ENCODE results near the gene BDP1. TPM values are rescaled to one million over a fixed set of nuclear protein-coding genes. Genes with fewer than 3 reads are reported as not detected.
"Not testable (repeated sequence)": the region's sequence is repeated elsewhere in the genome, so short reads cannot be mapped to it uniquely, and the experiment has no call there.

Gene BDP1
- total RNA-seq, 1 donor from 2014 or later, result 37.0 TPM

DNA sequence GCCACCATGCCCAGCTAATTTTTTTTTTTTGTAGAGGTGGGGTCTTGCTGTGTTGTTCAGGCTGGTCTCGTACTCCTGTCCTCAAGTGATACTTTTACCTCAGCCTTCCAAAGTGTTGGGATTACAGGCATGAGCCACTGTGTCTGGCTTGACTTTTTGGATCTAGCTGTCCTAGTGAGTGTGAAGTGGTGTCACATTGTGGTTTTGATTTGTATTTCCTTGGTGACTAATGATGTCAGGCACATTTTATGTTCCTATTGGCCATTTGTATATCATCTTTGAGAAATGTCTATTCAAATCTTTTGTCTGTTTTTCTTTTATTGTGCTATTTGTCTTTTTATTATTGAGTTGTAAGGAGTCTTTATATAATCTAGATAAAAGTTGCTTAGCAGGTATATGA lies 78.2 kb downstream of the BDP1 start:
- TF ChIP-seq, protein P1, sequence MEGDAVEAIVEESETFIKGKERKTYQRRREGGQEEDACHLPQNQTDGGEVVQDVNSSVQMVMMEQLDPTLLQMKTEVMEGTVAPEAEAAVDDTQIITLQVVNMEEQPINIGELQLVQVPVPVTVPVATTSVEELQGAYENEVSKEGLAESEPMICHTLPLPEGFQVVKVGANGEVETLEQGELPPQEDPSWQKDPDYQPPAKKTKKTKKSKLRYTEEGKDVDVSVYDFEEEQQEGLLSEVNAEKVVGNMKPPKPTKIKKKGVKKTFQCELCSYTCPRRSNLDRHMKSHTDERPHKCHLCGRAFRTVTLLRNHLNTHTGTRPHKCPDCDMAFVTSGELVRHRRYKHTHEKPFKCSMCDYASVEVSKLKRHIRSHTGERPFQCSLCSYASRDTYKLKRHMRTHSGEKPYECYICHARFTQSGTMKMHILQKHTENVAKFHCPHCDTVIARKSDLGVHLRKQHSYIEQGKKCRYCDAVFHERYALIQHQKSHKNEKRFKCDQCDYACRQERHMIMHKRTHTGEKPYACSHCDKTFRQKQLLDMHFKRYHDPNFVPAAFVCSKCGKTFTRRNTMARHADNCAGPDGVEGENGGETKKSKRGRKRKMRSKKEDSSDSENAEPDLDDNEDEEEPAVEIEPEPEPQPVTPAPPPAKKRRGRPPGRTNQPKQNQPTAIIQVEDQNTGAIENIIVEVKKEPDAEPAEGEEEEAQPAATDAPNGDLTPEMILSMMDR (IDR thresholded peaks at IDR 0.05; ENCODE audit: partially characterized antibody, unreplicated experiment), result no peak
- H3K36me3 Mint-ChIP-seq (ENCODE audit: unreplicated experiment), result no peaks in the 10 kb centered on the region
- H3K27ac Mint-ChIP-seq (ENCODE audit: unreplicated experiment), result no peak overlapping the region
- no peaks in the 10 kb centered on the region for H3K4me1 Mint-ChIP-seq (ENCODE audit: low read depth, unreplicated experiment)
- H3K9me3 Mint-ChIP-seq (ENCODE audit: unreplicated experiment), result peaks cover 2% of the 10 kb centered on the region
- H3K27me3 Mint-ChIP-seq (ENCODE audit: unreplicated experiment), result no peaks in the 10 kb centered on the region
- no peak for DNase-seq
- no peak overlapping the region for H3K4me3 Mint-ChIP-seq (ENCODE audit: unreplicated experiment)

DNA sequence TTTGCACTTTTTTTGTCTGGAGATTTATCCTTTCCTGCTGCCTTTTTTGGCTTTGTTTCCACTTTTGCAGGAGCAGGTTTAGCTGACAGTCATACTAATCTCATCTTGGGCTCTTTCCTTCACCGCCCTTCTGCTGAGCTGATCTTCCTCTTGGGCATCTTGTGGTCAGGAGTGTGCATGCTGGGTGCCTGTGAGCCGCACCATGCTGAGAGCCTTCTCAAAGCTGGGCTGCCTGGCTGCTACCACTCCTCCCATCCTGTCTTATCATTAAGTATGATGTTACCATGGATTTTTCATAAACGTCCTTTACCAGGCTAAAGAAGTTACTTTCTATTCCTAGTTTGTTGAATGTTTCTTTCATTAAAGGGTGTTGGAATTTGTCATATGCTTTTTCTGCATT lies 82.2 kb downstream of the BDP1 start:
- H3K9me3 Mint-ChIP-seq (ENCODE audit: unreplicated experiment), result peaks cover 2% of the 10 kb centered on the region
- H3K27ac Mint-ChIP-seq (ENCODE audit: unreplicated experiment), result no peak overlapping the region
- no peak overlapping the region for H3K4me3 Mint-ChIP-seq (ENCODE audit: unreplicated experiment)
- no peak for DNase-seq
- no peaks in the 10 kb centered on the region for H3K27me3 Mint-ChIP-seq (ENCODE audit: unreplicated experiment)
- H3K36me3 Mint-ChIP-seq (ENCODE audit: unreplicated experiment), result no peaks in the 10 kb centered on the region
- TF ChIP-seq, protein P1 (IDR thresholded peaks at IDR 0.05; ENCODE audit: partially characterized antibody, unreplicated experiment), result no peak
- H3K4me1 Mint-ChIP-seq (ENCODE audit: low read depth, unreplicated experiment), result no peaks in the 10 kb centered on the region

DNA sequence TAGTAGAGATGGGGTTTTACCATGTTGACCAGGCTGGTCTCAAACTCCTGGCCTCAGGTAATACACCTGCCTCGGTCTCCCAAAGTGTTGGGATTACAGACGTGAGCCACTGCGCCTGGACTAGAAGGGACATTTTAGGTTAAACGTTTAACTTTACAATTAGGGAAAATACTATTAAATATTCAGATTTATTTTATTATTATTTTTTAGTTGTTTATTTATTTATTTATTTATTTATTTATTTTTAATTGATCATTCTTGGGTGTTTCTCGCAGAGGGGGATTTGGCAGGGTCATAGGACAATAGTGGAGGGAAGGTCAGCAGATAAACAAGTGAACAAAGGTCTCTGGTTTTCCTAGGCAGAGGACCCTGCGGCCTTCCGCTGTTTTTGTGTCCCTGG lies 95.4 kb downstream of the BDP1 start:
- peaks cover 20% of the 10 kb centered on the region for H3K36me3 Mint-ChIP-seq (ENCODE audit: unreplicated experiment)

DNA sequence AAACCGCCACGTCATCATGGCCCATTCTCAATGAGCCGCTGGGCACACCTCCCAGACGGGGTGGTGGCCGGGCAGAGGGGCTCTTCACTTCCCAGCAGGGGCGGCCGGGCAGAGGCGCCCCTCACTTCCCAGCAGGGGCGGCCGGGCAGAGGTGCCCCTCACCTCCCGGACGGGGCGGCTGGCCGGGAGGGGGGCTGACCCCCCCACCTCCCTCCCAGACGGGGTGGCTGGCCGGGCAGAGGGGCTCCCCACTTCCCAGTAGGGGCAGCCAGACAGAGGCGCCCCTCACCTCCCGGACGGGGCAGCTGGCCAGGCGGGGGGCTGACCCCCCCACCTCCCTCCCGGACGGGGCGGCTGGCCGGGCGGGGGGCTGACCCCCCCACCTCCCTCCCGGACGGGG lies 96.1 kb downstream of the BDP1 start:
- H3K27ac Mint-ChIP-seq (ENCODE audit: unreplicated experiment); H3K4me1 Mint-ChIP-seq (ENCODE audit: low read depth, unreplicated experiment); H3K9me3 Mint-ChIP-seq (ENCODE audit: unreplicated experiment); H3K4me3 Mint-ChIP-seq (ENCODE audit: unreplicated experiment); H3K27me3 Mint-ChIP-seq (ENCODE audit: unreplicated experiment); DNase-seq: not testable (repeated sequence)
- H3K36me3 Mint-ChIP-seq (ENCODE audit: unreplicated experiment), result peaks cover 18% of the 10 kb centered on the region

More for the DNA sequence above, 95.4 kb downstream of the BDP1 start:
- H3K4me1 Mint-ChIP-seq (ENCODE audit: low read depth, unreplicated experiment); DNase-seq; H3K9me3 Mint-ChIP-seq (ENCODE audit: unreplicated experiment); H3K4me3 Mint-ChIP-seq (ENCODE audit: unreplicated experiment); H3K27ac Mint-ChIP-seq (ENCODE audit: unreplicated experiment); H3K27me3 Mint-ChIP-seq (ENCODE audit: unreplicated experiment): not testable (repeated sequence)

DNA sequence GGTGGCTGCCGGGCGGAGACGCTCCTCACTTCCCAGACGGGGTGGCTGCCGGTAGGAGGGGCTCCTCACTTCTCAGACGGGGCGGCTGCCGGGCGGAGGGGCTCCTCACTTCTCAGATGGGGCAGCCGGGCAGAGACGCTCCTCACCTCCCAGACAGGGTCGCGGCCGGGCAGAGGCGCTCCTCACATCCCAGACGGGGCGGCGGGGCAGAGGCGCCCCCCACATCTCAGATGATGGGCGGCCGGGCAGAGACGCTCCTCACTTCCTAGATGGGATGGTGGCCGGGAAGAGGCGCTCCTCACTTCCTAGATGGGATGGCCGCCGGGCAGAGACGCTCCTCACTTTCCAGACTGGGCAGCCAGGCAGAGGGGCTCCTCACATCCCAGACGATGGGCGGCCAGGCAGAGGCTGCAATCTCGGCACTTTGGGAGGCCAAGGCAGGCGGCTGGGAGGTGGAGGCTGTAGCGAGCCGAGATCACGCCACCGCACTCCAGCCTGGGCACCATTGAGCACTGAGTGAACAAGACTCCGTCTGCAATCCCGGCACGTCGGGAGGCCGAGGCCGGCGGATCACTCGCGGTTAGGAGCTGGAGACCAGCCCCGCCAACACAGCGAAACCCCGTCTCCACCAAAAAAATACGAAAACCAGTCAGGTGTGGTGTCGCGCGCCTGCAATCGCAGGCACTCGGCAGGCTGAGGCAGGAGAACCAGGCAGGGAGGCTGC lies 96.7 kb downstream of the BDP1 start:
- H3K9me3 Mint-ChIP-seq (ENCODE audit: unreplicated experiment); H3K4me1 Mint-ChIP-seq (ENCODE audit: low read depth, unreplicated experiment); DNase-seq; H3K4me3 Mint-ChIP-seq (ENCODE audit: unreplicated experiment); H3K27ac Mint-ChIP-seq (ENCODE audit: unreplicated experiment); H3K27me3 Mint-ChIP-seq (ENCODE audit: unreplicated experiment): not testable (repeated sequence)
- peaks cover 18% of the 10 kb centered on the region for H3K36me3 Mint-ChIP-seq (ENCODE audit: unreplicated experiment)

DNA sequence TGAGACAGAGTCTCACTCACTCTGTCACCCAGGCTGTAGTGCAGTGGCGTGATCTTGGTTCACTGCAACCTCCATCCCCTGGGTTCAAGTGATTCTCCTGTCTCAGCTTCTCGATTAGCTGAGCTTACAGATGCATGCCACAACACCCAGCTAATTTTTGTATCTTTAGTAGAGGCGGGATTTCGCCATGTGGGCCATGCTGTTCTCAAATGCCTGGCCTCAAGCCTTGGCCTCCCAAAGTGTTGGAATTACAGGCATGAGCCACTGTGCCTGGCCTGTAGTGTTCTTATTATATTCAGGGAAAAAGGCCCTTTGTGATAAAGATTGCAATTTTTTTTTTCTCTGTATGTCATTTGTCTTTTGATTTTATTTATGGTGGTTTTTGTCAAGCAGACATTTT lies 107.7 kb downstream of the BDP1 start:
- Mint-ChIP-seq H3K9me3 (ENCODE audit: unreplicated experiment) (no peaks in the 10 kb centered on the region), H3K27me3 (ENCODE audit: unreplicated experiment) (no peaks in the 10 kb centered on the region), H3K4me3 (ENCODE audit: unreplicated experiment) (no peak overlapping the region), H3K36me3 (ENCODE audit: unreplicated experiment) (no peaks in the 10 kb centered on the region), H3K27ac (ENCODE audit: unreplicated experiment) (no peak overlapping the region), H3K4me1 (ENCODE audit: low read depth, unreplicated experiment) (no peaks in the 10 kb centered on the region)
- TF ChIP-seq, protein P1 (IDR thresholded peaks at IDR 0.05; ENCODE audit: partially characterized antibody, unreplicated experiment), result no peak
- DNase-seq, result no peak
